ENCODE measurements around the gene SOX13.
"Not testable (repeated sequence)": the region's sequence is repeated elsewhere in the genome, so short reads cannot be mapped to it uniquely, and the experiment has no call there.

The SOX13 gene

DNA sequence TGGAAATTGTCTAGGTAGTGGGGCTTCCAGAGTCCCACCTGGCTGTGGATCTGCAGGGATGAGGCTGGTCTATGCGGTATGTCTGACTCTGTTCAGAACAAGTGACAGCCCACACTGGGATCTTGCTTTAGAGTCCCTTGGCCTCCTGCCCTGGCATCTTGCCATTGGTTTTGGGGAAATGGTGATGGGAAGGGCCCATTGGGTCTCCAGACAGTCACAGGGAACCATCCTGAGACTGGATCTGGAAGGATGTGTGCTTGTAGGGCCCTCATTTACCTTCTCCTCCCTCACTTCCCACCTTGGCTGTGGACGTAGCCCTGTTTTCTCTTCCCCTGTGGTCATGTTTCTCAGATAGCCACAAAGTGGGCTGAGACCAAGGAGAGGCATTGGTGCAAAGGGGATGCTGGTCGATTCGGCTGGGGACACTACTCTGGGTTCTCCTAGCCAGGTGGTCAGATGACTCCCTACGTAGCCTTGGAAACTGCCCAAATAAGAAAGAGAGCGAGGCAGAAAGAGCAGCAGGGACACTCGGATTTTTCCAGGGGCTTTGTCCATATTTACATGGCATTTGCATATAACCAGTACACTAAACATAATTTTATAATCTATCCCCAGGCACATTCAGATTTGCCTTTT, 15.1 kb downstream of the SOX13 start:
- DNase-seq, result no peak

DNA sequence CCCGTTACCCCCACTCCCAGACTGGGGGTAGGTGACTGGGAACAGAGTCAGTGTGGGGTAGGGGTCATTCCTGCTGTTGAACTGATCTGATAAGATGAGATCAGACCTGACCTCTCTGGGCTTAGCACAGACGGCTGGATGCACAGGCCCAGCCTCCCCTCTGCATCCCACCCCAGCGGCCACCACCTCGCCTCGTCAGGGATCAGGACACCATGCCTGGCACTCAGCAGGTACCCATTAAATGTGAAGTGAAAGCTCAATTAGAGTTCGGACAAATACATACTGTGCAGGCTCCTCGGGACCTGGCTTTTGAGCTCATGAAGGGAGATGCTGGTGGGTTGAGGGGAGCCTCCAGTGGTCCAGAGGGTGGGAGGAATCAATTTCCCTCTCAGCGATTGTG, 15.7 kb downstream of the SOX13 start:
- no peak for DNase-seq

DNA sequence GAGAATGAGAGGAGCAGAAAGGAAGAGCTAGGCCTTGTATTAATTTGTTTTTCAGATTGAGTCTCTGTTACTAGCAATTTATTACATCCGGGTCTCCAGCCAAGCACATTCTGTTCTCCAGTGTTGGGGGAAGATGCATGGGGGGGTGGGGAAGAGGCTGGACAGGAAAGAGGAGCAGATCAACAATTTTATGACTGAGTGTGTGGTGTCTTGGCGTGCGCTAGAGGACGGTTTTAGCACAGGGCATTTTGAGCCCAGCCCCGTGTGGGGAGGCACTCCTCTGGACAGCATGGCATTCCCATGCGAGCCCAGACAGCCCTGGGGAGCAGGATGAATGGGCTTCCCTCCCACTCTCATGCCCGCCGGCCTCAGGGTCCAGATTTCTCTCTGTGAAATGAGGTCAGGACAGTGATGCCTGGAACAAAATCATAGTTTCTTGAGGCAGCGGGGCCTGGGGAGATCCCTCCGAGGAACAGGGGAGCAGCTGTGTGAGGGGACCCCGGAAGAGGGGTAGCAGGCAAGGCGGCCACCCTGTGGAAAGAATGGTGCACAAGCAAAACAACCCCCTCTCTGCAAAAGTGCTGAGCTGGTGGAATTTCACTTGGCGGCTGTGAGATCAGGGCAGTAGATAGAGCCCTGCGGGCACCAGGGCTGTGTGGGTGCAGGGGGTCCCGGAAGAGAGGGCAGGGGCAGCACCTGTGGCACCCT, 16.3 kb downstream of the SOX13 start:
- DNase-seq, result no peak

DNA sequence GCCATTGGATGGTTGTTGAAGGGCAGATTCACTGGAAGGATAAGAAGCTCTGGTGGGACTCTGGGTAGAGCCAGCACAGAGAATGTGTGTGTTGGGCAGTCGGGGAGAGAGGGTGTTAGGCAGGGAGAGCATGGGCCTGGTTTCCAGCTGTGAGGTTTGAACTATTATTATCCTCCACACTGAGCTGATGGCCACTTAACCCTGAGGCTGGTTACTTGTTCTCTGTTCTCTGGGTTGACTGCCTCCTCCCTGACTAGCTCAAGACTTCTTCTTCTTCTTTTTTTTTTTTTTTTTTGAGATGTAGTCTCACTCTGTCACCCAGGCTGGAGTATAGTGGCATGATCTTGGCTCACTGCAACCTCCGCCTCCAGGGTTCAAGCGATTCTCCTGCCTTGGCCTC, 17.2 kb downstream of the SOX13 start:
- not testable (repeated sequence) for DNase-seq

DNA sequence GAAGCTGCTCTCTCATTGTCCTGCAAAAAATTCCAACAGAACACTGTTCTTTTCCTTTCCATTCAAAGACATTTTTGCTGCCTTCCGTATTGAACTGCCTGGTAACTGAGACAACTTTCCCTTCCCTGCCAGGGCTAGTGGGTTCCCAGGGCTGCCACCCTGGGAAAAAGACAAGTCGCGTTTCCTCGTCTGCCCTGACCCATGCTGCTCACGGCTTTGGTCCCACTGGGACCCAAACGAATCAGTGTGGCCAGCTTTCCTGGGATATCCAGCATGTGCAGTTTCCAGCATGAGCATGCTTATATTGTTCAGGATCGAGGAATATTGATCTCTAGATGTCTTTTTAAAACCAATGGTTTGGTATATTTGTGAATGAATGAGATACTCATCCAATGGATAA, 18.2 kb downstream of the SOX13 start:
- DNase-seq, result no peak

DNA sequence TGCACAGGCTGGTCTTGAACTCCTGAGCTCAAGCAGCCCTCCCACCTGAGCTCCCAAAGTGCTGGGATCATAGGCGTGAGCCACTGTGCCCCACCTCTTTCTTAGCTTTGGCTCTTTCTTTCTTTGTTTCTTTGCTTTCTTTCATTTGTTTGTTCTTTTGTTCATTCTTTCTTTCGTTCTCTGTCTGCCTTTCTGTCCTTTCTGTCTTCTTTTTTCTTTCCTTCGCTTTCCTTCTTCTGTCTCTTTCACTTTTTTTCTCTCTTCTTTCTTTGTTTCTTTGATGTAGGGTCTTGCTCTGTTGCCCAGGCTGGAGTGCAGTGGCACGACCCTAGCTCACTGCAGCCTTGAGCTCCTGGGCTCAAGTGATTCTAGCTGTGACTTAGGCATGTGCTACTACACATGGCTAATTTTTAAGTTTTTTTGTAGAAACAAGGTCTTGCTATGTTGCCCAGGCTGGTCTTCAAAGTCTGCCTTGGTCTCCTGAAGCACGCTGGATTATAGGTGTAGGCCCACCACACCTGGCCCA, 18.9 kb downstream of the SOX13 start:
- DNase-seq, result no peak

DNA sequence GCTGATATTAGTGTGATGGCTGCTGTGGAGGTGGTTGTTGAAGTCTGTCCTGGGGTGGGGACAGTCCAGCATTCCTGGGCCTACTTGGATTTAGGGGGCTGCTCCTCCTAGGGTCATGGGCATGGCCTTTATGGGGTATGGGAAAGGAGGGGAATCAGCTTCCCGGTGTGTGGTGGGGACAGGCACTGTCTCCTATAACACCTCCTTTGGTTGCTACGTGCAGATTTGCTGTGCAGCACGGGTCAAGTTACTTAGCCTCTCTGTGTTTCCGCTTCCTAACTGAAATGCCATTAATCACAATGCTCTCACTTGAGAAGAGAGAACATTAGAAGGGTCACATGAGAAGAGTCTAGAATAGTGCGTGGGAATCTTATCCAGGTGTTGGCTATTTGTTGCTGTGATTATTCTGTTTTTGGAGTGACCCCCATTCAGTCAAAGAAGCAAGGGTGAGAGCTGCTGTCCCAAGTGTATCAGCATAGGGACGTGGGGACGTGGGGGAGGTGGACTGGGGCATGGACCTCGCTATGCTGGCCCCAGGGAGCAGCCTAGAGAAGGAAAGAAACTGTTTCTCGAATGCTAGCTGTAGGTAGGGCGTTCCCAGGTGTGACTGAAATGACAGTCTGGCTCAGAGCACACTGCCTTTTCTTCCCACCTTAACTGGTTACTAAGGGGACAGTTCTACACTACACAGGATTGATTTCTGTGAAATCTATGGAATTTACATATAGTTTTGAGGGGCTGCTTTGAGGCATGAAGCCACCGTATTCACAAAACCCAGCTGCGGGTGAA, 19.9 kb downstream of the SOX13 start:
- DNase-seq, result no peak

DNA sequence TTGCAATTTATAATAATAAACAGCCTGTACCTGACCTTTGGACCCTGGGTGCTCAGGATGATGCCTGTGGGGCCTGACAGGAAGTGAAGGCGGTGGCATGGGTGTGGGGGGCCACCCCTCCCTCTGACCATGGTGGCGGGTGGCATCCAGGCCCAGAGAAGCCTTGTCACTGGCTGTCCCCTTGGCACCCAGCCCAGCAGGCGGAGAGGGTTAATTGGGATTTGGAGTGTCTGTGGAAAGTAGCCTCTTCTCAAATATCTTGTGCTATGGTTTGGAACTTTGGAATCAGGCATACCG, 20.5 kb downstream of the SOX13 start:
- no peak for DNase-seq

DNA sequence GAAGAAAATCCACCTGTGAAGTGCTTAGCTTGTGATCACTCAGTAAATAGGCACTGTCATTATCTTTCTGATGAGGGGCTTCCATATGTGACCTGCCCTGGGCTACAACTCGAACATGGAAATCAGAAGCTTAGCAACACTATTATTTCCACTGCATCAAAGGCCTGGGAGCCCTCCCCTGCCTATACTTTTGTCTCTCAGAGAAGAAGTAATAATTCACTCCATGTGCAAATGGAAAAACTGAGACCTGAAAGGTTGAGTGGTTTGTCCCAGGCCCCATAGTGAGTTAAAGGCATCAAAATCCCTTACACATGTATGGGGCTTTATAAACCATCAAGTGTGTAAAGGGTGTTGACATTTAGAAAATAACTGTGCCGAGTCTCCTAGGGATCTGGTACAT, 20.9 kb downstream of the SOX13 start:
- DNase-seq, result no peak

DNA sequence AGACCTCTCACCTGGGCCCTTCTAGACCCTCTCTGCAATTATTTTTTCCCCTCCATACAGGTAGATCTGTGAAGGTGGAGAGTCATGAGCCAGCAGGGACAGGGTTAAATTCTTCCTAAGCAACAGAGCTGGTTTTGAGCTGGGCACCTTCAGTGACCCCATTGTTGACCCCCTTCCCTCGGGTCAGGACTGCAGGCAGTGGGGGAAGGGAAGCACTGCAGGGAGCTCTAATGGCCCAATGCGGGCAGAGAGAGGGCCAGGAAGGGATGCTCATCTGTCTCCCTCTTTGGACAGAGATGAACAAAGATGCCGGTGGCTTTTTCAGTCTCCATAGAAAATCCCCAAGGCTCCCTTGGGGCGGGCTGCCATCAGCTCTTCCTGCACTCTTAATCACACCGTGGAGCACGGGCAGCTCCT, 21.4 kb downstream of the SOX13 start:
- DNase-seq, result no peak

DNA sequence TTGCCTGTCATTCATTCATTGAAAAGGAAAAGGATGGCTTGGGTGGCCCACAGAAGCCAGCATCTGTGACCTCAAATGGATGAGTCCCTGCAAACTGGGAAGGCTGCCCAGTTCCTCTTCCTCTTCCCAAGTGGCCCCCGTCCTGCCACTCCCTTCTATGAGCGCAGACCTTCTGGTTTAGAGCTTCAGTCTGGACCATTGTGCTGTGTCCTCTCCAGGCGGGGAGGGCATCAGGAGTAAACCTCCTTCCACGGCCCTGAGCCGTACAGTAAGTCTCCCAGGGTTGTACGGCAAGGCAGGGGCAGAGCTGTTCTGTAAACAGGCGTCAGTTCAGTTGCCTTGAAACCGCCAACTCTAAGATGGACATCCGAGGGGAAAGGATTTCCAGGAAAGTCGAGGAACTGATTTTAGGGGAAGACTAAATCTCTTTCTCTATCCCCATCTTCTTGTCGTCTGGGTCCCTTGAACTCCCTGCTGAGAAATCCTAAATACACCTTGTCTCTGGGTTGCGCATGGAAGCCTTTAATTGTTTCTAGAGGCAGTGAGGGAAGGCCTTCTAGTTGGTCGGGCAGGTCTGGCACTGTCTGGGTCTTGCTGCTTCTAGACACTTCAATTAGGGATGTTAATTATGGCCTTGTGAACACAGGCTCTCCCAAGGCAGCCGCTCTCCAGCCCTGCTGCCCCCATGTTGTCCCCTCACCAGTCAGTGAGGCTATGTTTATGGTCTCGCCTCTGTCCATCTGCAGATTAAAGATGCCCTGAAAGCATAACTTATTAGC, 22.1 kb downstream of the SOX13 start:
- no peak for DNase-seq

DNA sequence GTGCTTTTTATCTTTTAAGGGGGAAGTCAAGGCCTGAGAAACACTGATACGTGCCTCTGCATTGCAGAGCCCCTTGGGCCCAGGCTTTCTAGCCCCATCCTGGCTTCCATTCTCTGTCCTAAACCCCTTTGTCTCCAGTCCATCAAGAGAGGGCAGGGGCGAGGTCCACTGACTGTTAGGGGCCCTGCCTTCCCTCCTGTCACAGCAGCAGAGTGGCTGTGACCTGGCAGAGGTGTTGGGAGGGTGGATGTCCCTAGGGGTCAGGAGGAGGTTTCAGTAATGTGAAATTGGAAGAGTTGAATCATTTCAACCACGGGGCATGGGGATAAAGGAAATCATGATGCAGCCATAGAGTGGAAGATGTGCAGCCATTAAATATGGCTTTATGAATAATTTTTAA, 24.0 kb downstream of the SOX13 start:
- no peak for DNase-seq

DNA sequence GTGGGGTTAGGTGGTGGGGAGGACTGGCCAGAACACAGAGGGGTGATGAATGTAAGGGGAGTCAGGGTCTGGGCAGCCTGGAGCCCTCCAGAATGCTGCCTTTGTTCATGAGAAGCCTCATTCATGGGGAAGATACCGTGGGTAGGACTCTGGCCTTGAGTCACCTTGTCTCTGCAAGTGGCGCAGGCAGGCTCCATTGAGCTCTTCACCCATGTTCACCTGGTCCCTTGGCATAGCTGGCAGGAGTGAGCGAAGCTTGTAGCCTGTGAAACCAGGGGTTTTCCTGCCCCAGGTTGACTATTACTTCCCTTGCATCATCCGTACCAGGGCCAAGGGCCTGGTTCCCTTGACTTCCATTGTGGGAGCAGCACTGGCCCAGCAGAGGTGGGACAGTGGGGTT, 25.8 kb downstream of the SOX13 start:
- no peak for DNase-seq

DNA sequence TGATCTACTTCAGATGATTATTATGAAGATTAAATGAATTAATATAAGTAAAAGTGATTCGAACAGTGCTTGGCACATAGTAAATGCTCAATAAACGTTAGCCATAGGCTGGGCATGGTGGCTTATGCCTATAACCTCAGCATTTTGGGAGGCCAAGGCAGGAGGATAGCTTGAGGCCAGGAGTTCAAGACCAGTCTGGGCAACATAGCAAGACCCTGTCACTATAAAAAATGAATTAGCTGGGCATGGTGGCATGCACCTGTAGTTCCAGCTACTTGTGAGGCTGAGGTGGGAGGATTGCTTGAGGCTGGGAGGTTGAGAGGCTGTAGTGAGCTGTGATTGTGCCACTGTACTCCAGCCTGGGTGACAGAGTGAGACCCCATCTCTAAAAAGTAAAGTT, 26.8 kb downstream of the SOX13 start:
- DNase-seq, result not testable (repeated sequence)

DNA sequence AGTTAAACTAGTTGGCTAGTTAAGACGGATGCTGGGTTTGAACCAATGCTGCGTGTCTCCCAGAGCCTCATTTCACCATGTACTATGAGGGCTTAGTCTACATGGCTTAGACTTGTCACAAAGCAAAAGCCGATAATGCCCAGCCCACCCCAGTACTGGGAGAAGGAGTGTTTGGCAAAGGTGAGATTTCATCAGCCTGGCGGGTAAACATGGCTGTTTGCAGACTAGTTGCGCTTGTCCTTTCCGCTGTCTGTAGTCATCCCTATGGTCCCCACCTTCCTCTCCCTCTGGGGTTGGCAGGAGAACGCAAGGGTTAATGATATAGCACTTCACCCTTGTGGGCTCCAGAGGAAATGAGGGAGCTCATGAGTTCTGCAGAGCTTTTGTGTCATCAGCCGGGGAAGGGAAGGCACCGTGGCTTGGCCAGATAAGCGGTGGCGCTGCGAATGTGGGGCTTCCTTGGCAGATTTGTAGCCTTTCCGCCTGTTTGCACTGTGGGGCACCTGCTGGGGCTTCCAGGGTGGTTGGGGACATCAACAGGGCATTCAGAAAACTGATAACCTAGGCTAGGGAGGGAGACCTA, 29.2 kb downstream of the SOX13 start:
- DNase-seq, result no peak

DNA sequence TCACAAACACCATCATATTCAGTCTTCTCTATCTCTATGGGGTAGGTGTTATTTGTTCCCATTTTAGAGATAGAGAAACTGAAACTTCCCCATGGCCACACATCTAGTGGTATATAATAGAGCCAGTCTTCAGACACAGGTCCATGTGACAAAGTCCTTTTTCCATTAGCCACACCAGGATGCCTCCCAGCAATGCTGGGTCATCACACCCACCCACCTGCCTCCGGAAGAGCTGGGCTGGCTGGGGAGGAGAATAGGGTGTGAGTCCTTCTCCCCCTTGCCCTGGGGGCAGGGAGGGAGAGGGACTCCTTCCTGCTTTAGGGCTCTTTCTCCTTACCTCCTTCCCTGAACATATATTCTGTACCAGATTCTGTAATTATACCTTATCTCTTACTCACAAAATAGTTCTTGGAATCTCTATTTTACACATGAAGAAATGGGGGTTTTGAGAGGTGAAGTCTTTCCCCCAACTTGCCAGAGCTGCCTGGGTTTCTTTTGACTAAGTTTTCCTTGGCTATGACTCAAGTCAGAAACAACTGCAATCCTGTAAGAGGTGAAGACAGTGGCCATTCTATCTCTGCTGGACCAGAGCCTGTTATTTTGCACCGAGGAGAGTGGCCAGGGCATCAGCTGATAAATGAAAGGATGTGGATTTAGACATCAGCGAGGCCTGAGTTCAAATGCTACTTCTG, 30.0 kb downstream of the SOX13 start:
- DNase-seq, result no peak

DNA sequence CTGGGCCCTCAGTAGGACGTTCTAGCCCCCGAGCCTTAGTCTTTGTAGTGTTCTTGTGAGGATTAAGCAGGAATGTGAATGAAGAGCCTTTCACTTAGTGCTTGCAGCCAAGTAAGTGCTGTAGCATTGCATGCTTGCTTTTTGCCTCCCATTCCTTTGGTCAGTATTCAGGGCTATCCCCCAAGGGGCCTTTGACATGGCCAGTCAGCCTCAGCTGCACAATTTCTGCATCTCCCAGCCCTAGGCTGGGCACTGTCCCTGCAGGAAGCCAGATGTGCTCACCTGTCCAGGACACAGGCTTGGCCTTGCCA, 30.5 kb downstream of the SOX13 start:
- no peak for DNase-seq

DNA sequence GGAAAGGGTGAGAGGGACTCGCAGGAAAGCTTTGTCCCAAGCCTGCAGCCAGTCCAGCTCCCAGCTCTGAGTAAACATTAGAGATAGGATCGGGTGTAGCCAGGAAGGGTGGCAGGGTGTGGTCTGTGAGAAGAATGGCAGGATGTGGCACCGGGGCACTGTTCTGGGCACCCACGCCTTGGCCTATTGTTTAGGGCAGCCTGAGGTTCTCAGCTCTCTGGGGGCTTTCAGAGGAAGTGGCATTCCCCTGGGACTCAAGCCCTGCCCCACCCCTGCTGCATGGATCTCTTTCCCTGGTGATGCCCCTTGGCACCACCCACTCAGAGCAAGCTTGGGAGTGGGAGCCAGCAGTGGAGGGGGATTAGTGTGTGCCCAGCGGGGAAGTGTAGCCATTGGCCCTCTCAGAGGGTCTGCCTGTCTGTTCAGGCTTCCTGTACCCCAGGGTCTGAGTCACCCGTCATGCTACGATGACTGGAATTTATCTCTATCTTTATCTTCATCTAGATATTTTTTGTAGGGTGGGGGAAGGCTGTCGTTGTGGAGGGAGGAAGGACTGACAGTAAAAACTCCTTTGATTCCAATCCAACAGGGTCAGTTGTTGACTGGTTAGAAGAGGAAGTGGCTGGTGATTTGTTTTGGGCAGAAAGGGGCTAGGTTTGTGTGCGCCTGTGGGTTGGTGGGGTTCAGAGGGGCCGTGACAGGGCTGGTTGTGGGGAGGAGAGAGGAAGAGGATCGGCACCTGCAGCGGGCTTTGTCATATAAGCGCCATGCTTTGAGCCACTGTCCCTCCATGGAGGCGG, 31.6 kb downstream of the SOX13 start:
- no peak for DNase-seq

DNA sequence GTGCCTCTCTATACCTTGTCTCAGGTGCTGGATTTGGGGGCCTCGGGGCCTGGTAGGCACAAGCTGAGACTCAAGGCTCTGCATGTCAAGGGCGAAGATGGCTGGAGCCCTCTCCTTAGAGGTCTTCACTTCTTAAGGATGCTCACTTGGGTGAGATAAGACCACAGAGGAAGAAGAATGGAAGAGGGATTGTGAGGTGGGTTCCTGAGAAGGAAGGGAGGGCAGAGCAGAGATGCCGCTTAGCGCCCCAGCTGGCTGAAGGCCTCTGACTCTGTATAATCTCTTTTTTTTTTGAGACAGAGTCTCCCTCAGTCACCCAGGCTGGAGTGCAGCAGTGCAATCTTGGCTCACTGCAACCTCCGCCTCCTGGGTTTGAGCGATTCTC, 32.2 kb downstream of the SOX13 start:
- no peak for DNase-seq

DNA sequence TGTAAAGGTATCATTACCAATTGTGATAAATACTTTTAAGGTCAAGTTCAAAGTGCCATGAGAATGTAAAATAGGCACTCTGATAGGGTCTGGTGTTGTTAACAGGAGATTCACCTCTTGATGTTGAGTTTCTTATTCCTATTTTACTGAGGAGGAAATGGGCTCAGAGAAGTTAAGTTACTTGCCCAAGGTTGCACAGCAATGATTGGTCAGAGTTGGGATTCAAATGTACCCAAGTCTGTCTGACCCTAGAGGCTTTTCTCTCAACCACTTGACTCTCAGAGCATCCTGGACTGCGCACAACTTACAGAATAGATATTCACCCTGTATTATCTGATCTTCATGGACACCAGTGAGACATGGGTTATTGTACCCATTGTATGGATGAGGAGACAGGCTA, 33.9 kb downstream of the SOX13 start:
- no peak for DNase-seq

DNA sequence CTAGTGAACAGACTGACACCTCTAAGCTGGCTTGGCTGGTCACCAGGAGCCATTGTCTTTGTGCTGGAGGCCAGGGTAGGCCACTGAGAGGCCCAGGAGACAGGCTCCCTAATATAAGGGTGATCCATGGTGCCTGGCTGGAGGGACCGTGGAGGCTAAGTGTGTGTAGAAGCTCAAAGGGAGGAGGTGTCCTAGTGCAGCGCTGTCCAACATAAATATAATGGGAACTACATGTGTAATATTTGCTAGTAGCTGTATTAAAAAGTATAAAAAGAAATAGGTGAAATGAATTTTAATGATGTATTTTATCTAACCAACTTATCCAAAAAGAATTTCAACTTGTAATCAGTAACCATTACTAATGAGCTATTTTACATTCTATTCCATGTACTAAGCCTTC, 35.0 kb downstream of the SOX13 start:
- no peak for DNase-seq

All from NCI-H2171 treated with DMSO at 0.1 percent for 48 hours (cell line).